Right cardiac atrium (tissue), 5 donors: ENCODE measurements around the gene HOXB8. TPM values are rescaled to one million over a fixed set of nuclear protein-coding genes. Genes with fewer than 3 reads are reported as not detected.

ENCODE experiments used
- ATAC-seq, 2 donors: fragments of 200-7000 bp; cut with Tn5 transposase; one replicate each; pipeline versions ENCODE4 v1.8.0 to v1.9.1; 2020; ENCODE audit warnings: moderate library complexity in 2 of 2, mild to moderate bottlenecking in 1 of 2
- DNase-seq, 3 donors: peaks; one replicate each; pipeline ENCODE4 v3.0.0-alpha.2; 2020
- H3K27ac ChIP-seq: one replicate; pipeline ENCODE4 v1.5.1; 2013; ENCODE audit warnings: mild to moderate bottlenecking, low read length, control low read depth, moderate library complexity
- H3K27me3 ChIP-seq: one replicate; pipeline ENCODE4 v1.6.1; 2013; ENCODE audit not compliant: control insufficient read depth, insufficient read depth
- H3K4me1 ChIP-seq: one replicate; pipeline ENCODE4 v1.6.1; 2013; ENCODE audit warnings: low read length; ENCODE audit not compliant: control insufficient read depth, insufficient read depth
- H3K4me3 ChIP-seq: one replicate; pipeline ENCODE4 v1.5.1; 2013; ENCODE audit warnings: low read length, control low read depth
- H3K9me3 ChIP-seq: one replicate; pipeline ENCODE4 v1.6.1; 2013; ENCODE audit warnings: low read length; ENCODE audit not compliant: control insufficient read depth
- WGBS: extraction: QIAGEN DNeasy Blood & Tissue Kit; methylation state at CpG from one replicate; pipeline ENCODE4 v1.1.7; 2013; 5-methylcytosine and 5-hydroxymethylcytosine counted together
- intact Hi-C, 4 donors: fragments of 100-400 bp; cut with DNase I; formaldehyde crosslinking; loops; one replicate each; pipeline versions ENCODE4 v1.11.0 to v1.14.0; 2022 to 2023
- polyA plus RNA-seq: library from polyadenylated mRNA; stranded (reverse); fragments of 200-250 nt; gene quantifications from one replicate; pipeline ENCODE4 v1.2.3, GENCODE V29; 2013
- total RNA-seq, 4 donors: library from RNA; stranded (reverse); fragmentation: NEBNext Ultra II Directional; extraction: Animal tissue kit (Norgen Biotek cat#: 25700); gene quantifications; one replicate each; pipeline ENCODE4 v1.2.1, GENCODE V29; 2021
- donor health status: healthy with polysubstance abuse.
- donor health status: DM: no; HTN: yes; CAD: no.
- donor health status: DM: no; HTN: no; CAD: no.
- donor health status: DM: no; HTN: yes; CAD: no; lungs with severe emphysema.
- donor health status: DM: yes; HTN: yes; CAD: no.

The HOXB8 gene
- total and polyA plus RNA-seq, 5 donors: not detected

GRCh38 chr17:48627623-48628521 lies 12.8 kb upstream of the HOXB8 start:
- H3K27me3 ChIP-seq: no peaks in the 10 kb centered on the region
- WGBS: 16% methylated on average over 27 of the region's 27 CpGs
- no peak for ATAC-seq
- intact Hi-C loops: loop anchor here in 1 of 4 donors (10.0 kb wide), 1 partner anchor 483 kb away; no protein-coding TSS in a partner anchor
- H3K4me1 ChIP-seq: peaks cover 3% of the 10 kb centered on the region
- no peak for DNase-seq
- H3K27ac ChIP-seq: no peak overlapping the region
- no peak overlapping the region for H3K4me3 ChIP-seq
- no peaks in the 10 kb centered on the region for H3K9me3 ChIP-seq

GRCh38 chr17:48627118-48627597 lies 12.1 kb upstream of the HOXB8 start:
- 17% methylated on average over 5 of the region's 5 CpGs for WGBS
- Histone ChIP-seq H3K27me3 (no peaks in the 10 kb centered on the region), H3K4me3 (no peak overlapping the region), H3K27ac (no peak overlapping the region), H3K4me1 (peaks cover 3% of the 10 kb centered on the region), H3K9me3 (no peaks in the 10 kb centered on the region)
- intact Hi-C loops: loop anchor here in 1 of 4 donors (10.0 kb wide), 1 partner anchor 482 kb away; no protein-coding TSS in a partner anchor
- ATAC-seq (no peak), DNase-seq (no peak)

- Histone ChIP-seq H3K27me3 (no peaks in the 10 kb centered on the region), H3K4me1 (peaks cover 3% of the 10 kb centered on the region), H3K9me3 (no peaks in the 10 kb centered on the region), H3K4me3 (peak within 1 kb of the TSS; percentile 38), H3K27ac (no peak within 1 kb of the TSS)
- DNase-seq (no peak), ATAC-seq (no peak)
- intact Hi-C loops: loop anchor here in 1 of 4 donors (10.0 kb wide), 1 partner anchor 482 kb away; no protein-coding TSS in a partner anchor
- WGBS: 1% methylated on average over 50 of the region's 50 CpGs
Observed at GRCh38 chr17:48626245-48627117, 11.4 kb upstream of the HOXB8 start, which contains the start of gene HOXB9. HOXB9 (minus strand) TSS chr17:48626358; CDS start chr17:48626269, 89 bp downstream.

GRCh38 chr17:48625495-48626244 lies 10.6 kb upstream of the HOXB8 start:
- ATAC-seq: peak; percentile 44 to 59
- intact Hi-C loops: loop anchor here in 1 of 4 donors (10.0 kb wide), 1 partner anchor 481 kb away; no protein-coding TSS in a partner anchor

GRCh38 chr17:48624544-48625494 lies 9.7 kb upstream of the HOXB8 start:
- Histone ChIP-seq H3K4me3 (peak overlapping the region; percentile 38), H3K4me1 (peaks cover 3% of the 10 kb centered on the region), H3K9me3 (no peaks in the 10 kb centered on the region), H3K27me3 (no peaks in the 10 kb centered on the region), H3K27ac (no peak overlapping the region)
- intact Hi-C loops: loop anchor here in 1 of 4 donors (10.0 kb wide), 1 partner anchor 480 kb away; no protein-coding TSS in a partner anchor
- 2% methylated on average over 66 of the region's 66 CpGs for WGBS
- DNase-seq (no peak), ATAC-seq (peak; percentile 47 to 49)

More at GRCh38 chr17:48625495-48626244, 10.6 kb upstream of the HOXB8 start:
- Histone ChIP-seq H3K4me1 (peaks cover 3% of the 10 kb centered on the region), H3K27me3 (no peaks in the 10 kb centered on the region), H3K9me3 (no peaks in the 10 kb centered on the region), H3K27ac (no peak overlapping the region), H3K4me3 (peak overlapping the region; percentile 38)
- WGBS: 1% methylated on average over 69 of the region's 69 CpGs
- DNase-seq: no peak

- ATAC-seq: no peak
- H3K4me3 ChIP-seq: no peak overlapping the region
- H3K4me1 ChIP-seq: peaks cover 3% of the 10 kb centered on the region
- intact Hi-C loops: loop anchor here in 1 of 4 donors (10.0 kb wide), 1 partner anchor 479 kb away; no protein-coding TSS in a partner anchor
- no peak overlapping the region for H3K27ac ChIP-seq
- H3K9me3 ChIP-seq: no peaks in the 10 kb centered on the region
- WGBS: 18% methylated on average over 5 of the region's 5 CpGs
- DNase-seq: no peak
- no peaks in the 10 kb centered on the region for H3K27me3 ChIP-seq
Observed at GRCh38 chr17:48624118-48624517, 9.0 kb upstream of the HOXB8 start.

- Histone ChIP-seq H3K27me3 (no peaks in the 10 kb centered on the region), H3K27ac (no peak overlapping the region), H3K4me1 (peaks cover 3% of the 10 kb centered on the region), H3K4me3 (no peak overlapping the region), H3K9me3 (no peaks in the 10 kb centered on the region)
- intact Hi-C loops: loop anchor here in 1 of 4 donors (10.0 kb wide), 1 partner anchor 479 kb away; no protein-coding TSS in a partner anchor
- DNase-seq (no peak), ATAC-seq (no peak)
- WGBS: 10% methylated on average over 4 of the region's 4 CpGs
Observed at GRCh38 chr17:48623583-48623982, 8.5 kb upstream of the HOXB8 start.

GRCh38 chr17:48622857-48623256 lies 7.8 kb upstream of the HOXB8 start:
- H3K27me3 ChIP-seq: no peaks in the 10 kb centered on the region
- DNase-seq (no peak), ATAC-seq (no peak)
- intact Hi-C loops: loop anchor here in 1 of 4 donors (10.0 kb wide), 1 partner anchor 478 kb away; no protein-coding TSS in a partner anchor
- H3K9me3 ChIP-seq: no peaks in the 10 kb centered on the region
- H3K27ac ChIP-seq: no peak overlapping the region
- WGBS: 20% methylated on average over 11 of the region's 11 CpGs
- peaks cover 3% of the 10 kb centered on the region for H3K4me1 ChIP-seq
- H3K4me3 ChIP-seq: no peak overlapping the region
